NOMO-1 (cell line): ENCODE results near the gene RIPOR3.
"Not testable (repeated sequence)": the region's sequence is repeated elsewhere in the genome, so short reads cannot be mapped to it uniquely, and the experiment has no call there.

ENCODE experiments used
- DNase-seq, 2 experiments: peaks; one replicate each; lab custom pipeline; 2025; ENCODE audit not compliant: unreplicated experiment in 2 of 2; lab: John Stamatoyannopoulos, UW

The RIPOR3 gene

DNA sequence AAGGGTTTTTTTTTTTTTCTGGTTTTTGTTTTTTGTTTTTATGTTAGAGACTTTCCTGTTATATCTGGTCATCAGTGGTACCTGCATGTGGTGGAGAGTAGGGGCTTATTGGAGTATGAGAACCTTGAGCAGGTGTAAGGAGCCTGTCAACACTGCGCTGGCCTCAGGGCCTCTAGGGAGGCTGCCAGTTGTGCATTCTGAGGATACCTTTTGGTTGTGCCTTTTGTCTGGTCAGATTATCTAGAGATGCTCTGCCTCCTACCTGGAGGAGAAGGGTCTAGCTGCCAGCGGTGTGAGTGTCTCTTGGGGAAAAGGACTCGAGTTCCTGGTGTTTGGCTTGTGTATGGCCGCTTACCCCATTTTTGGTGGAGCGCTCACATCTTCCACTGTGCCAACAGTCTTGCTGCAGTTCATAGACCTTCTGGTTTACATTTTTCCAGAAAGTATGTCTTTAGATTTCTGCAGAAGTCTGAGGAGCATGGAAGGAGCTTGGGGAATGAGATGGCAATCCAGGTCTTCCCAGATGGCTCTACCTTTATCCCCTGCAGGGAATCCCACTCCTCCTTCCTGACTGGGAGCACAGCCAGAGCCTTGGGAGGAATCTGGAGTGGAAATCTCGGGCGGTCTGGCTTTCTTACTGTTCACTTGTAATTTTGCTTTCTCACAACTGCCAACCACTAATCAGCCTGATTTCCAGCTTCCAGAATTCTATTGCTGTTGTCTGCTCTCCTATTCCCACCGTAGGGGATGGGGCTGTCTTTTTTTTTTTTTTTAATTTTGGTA lies 131.3 kb downstream of the RIPOR3 start:
- DNase-seq, result no peak

DNA sequence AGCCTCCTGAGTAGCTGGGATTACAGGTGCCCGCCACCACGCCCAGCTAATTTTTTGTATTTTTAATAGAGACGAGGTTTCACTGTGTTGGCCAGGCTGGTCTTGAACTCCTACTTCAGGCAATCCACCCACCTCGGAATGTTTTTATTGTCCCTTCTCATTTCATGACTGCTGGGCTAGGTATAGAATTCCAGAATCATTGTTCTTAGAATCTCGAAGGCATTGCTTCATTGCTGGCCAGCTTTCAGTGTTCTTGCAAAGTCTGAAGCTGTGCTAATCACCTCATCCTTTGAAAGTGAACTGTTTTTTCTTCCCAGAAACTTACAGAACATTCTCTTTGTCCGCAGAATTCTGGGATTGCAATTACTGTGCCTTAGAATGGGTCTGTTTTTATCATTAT lies 132.2 kb downstream of the RIPOR3 start:
- no peak for DNase-seq

DNA sequence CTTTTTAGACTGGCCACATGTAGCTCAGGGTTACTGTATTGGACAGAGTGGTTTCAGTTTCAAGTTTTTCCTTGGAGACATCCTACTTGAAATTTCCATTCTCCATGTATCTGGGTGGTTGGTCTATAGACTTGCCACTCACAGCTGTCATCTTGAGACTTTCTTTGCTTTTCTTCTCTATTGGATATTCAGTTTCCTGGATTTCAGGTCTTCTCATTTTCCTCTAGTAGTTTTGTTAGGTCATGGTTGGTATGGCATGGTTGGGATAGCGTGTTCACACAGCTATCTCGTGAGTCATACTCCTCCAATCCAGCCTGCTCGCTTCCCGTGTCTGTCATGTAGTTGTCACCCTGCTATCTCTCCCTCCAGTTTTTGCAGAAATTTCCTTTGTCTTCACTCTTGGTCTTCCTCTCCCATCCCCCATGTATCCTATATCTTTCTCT lies 132.8 kb downstream of the RIPOR3 start:
- DNase-seq, result no peak

DNA sequence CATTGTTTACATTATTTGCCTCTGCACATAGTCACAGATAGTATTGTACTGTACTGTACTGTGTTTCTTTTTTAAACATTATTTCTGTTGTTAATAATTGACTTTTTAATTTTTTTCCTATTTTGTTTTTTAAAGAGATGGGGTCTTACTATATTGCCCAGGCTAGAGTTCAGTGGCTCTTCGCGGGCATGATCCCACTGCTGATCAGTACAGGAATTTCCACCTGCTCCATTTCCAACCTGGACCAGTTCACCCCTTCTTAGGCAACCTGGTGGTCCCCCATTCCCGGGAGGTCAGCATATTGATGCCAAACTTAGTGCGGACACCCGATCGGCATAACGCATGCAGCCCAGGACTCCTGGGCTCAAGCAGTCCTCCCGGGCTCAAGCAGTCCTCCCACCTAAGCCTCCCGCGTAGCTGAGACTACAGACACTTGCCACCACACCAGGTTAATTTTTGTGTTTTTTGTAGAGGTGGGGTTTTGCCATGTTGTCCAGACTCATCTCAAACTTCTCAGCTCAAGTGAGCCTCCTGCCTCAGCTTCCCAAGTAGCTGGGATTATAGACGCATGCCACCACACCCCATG lies 133.7 kb downstream of the RIPOR3 start:
- no peak for DNase-seq

DNA sequence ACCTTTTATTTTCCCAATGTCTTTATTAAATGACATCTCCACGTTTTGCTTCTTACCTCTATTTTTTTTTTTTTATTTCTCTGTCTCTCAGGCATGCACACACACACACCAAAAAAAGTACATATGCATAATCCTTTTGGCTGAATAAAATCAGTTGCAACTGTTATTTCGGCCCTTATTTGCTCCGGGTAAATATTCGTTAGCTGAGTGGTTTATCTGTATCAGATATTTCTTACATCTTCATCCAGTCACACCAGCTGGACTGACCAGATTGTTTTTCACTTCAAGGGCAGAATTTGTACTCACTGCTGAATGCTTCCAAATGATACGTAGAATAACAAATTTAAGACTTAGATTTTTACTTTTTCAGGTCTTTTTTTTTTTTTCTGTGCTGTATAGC lies 135.7 kb downstream of the RIPOR3 start:
- no peak for DNase-seq

DNA sequence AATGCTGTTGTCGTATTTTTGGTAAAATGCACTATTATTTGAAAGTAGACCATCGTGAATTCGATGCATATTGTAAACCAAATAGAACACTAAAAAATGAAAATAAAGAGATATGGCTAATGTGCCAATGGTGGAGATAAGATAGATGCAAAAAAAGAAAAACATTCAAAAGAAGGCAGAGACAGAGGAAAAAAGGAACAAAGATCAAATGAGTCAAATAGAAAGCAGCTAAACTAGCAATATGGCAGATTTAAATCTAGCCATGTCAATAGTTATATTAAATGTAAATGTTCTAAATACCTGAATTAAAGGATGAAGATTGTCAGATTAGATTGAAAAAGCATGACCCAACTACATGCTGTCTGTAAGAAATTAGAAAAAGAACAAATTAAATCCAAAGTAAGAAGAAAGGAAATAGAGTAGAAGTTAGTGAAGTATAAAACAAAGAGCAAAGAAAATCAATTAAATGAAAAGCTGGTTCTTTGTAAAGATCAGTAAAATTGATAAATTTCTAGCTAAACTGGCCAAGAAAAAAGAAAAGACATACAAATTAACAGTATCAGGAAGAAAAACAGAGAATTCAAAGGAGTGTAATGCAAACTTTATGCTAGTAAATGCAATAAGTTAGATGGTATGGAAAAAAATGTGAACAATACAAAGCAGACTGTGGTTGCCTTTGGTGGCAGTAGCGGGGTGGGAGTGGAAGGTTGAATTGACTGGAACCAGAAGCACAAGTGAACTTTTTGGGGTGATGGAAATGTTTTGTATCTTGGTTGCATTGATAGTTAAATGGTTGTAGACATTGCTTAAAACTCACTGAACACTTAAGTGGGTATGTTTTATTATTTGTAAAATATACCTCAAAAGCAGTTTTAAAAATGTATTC lies 136.4 kb downstream of the RIPOR3 start:
- no peak for DNase-seq

DNA sequence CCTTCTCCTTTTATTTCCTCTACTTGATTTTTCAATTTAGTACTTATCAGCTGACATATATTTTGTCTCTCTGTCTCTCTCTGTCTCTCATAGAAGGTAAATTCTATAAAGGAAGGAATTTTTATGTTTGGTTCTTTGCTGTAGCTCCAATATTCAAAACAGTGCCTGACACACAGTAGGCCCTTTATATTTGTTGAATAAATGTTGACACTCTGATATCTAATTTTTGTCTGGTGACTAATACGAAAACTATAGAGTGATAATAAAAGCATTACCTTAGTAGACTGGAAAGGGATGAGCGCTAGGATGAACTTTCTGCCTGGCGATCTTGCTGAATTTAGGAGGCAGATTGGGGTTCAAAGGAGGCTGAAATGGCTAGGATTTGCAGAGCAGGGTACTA lies 138.4 kb downstream of the RIPOR3 start:
- no peak for DNase-seq

DNA sequence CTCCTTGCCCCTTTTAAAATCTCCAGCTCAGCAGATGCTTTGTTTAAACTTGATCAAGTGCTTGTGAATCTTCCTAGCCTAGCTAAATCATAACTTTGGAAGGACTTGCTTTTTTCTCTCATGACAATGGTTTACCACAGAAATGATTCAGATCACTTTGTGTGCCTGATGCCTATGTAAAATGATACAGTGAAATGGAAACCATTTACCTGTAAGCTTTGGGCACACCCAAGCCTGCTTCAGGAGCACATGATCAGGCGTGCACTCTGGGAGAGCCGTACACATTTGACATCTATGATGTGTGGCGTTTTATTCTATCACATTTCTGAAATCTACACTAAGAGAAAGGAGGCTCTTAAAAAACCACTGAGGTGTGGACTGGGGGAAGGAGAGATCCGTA lies 140.1 kb downstream of the RIPOR3 start:
- DNase-seq, result no peak

DNA sequence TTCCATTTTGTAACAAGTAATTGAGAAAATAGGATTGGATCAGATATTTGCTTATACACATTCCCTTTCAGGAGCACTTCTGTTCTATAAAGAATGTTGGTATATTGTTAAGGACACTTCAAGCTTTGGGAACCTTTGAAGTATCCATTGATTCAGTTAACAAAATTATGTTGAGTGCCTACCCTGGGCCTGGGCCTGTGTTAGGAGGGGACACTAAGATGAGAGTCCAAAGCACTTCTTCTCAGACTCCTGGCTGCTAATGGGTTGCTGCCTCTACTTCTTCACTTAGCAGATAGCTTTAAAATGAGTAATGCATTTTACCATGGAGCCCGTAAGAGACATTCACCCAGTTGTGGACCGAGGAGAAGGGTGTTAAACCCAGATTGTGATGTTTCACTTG lies 140.8 kb downstream of the RIPOR3 start:
- no peak for DNase-seq

DNA sequence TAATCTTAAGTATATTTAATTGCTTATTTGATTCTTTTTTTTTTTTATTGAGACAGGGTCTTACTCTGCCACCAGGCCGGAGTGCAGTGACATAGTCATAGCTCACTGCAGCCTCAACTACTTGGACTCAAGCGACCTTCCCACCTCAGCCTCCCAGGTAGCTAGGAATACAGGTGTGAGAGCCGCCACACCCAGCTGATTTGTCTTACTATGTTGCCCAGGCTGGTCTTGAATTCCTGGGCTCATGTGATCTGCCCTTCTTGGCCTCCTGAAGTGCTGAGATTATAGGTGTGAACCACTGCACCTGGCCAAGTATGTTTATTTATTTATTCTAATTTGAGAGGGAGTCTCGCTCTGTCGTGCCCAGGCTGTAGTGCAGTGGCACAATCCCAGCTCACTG lies 142.9 kb downstream of the RIPOR3 start:
- DNase-seq, result no peak

DNA sequence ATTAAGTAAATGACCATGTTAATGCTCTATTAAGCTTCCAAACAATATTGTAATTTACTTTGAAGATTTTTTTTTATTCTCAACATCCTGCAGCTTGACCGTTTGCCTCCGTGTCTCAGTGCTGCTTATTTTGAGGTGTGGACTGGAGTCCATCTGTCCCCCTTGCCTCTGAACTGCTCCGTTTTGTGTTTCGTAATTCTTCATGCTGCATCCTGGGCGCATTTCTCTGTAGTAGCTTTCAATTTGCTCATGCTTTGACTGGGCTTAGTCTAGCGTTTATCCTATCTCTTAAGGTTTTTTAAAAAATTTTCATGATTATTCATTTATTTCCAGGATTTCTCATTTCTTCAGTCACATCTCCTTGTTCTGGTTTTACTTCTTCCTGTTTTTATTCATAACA lies 143.4 kb downstream of the RIPOR3 start:
- no peak for DNase-seq

DNA sequence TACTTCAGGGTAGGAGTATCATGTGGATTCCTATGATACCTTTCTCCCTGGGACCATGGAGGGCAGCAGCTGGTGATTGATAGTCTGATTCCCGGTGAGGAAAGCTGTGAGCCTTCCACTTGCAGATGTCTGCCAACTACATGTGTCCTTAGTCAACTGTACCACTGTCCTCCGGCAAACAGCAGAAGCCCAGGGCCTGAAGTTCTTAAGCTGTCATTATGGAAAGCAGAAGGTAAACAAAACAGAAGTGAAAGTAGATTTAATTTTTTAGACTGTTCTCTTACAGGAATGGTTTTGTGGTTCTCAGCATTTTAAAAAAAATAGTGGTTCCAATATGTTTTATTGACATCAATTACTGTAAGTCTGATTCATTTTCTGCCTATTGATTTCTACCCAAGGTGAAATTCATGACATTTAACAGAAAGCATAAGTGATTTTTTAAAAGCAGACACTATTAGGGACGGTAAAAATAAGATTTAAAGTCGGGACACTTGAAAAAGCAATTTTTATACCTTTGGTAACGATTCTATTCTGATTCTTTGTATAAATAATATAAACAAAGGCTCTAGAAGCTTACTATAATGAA lies 144.5 kb downstream of the RIPOR3 start:
- peak; percentile 62 to 94 for DNase-seq

DNA sequence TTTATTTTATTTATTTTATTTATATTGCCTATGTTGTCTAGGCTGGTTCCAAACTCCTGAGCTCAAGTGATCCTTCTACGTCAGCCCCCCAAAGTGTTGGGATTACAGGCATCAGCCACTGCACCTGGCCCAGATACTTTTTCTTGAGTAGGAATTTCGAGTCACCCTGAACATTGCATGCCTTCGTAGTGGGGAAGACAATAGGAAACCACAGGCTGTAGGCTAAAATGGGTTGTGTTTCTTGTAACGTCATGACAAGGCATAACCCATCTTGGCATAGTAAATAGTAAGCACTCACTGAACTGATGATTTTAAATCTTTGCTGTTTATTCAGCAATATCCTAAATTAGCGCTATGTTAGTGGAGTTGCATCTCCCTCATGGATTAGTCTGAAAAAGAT lies 146.2 kb downstream of the RIPOR3 start:
- DNase-seq, result no peak

DNA sequence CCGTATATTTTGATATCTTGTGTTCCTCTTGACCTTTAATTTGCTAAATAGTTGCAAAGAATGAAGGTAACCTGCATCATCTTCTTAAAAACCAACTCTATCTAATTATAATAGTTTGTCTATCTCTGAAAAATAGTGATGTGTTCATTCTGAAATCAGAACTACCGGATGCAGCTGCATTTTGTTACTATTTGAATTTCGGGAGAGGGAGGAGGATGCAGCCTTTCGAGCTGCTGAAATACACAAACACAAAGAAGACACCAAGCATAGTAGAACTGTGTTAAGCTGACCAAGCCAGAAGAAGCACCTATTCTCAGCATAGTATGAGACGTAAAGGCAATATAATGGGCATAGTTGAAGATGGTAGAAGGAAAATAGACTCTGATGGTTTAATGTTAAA lies 148.0 kb downstream of the RIPOR3 start:
- no peak for DNase-seq

DNA sequence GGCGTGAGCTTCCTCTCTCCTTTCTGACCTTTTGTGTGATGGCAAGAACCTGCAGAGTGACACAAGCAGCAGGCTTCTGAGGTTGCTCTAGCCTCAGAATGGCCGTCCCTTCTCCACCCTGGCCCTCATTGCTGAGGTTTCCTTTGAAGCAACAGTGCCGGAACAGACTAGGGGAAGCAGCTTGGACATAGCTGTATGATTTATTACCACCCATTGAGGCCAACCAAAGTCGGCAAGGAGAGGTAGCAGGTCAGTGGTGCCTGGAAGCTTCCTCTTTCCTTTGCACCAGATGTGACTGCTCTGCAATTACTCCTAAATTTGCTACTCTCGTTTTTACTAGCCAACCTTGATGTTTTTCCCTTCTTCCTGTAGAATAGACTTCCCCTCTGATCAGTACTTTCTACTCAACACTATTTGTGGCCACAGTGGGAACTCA lies 149.7 kb downstream of the RIPOR3 start:
- peak; percentile 95 to 100 for DNase-seq

DNA sequence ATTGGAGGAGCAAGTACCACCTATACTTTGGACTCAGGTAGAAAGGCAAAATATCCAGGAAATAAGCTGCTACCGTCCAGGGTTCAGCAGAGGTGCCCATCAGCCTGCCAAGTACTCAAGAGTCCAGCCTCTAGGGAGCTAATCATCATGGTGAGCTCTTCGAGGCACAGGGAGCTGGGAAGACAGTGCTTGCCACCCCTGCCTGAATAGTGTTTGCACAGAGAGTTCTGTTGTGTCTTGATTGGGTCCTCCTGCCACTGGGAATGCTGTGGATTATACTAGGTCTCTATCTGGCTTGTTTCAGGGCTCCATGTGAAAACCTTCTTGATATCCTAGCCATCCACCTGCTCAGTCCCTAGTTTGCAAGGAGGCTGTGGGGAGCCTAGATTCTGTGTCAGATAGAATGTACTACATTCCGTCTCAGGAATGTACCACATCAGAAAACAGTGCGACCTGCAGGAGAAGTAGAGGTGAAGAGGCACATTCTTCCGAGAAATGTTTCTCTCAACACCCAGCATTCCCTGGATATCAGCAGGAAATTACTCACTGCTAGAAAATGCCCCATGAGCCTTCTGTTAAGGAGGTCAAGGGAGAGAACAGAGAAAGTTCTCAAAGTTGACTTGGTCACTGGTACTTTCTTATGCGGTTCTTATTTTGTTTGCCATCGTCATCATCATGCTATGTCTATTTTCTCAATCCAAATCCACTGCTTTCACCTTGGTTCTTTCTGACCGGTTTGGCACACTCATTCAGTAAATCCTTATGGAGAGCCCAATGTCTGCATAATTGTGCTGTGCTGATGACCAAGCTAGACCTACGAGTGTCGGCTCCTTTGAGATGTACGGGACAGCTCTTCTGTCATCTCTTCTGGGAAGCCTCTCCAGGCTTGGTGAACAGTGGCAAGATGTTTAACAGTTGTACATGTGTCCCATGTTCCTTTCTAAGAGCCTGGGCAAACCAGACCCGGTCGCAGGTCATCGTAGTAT lies 150.4 kb downstream of the RIPOR3 start:
- no peak for DNase-seq

DNA sequence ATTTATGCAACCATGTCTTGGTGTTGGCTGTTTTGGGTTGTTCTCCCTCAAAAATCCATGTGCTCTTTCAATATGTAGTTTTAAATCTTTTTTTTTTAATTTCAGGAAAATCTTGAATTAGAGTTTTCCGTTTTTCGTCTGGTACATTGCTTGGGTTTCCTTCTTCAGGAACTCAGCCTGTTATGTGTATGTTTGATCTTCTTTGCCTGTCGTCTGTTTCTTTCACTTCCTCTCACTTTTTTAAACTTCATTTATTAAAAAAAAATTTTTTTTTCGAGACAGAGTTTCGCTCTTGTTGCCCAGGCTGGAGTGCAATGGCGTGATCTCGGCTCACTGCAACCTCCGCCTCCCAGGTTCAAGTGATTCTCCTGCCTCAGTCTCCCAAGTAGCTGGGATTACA lies 151.5 kb downstream of the RIPOR3 start:
- not testable (repeated sequence) for DNase-seq

DNA sequence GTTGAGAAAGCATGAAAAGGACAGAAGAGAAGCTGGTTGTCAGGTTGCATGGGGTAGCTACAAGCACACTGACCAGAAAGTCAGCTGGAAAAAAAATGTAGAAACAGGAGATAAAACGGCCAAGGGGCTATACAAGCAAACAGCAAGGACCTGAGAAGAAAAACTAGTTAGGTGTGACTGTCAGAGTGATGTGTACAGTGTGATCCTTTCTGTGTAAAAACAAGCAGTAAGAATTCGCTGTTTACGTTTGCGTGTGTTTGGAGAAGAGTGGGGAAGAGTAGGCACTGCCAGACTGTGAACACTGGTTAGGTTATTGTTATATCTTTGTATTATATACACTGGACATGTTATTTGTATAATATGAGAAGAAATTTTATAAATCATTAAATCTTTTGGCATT lies 153.1 kb downstream of the RIPOR3 start:
- peak in 1 of 2 experiments; percentile 40 for DNase-seq

DNA sequence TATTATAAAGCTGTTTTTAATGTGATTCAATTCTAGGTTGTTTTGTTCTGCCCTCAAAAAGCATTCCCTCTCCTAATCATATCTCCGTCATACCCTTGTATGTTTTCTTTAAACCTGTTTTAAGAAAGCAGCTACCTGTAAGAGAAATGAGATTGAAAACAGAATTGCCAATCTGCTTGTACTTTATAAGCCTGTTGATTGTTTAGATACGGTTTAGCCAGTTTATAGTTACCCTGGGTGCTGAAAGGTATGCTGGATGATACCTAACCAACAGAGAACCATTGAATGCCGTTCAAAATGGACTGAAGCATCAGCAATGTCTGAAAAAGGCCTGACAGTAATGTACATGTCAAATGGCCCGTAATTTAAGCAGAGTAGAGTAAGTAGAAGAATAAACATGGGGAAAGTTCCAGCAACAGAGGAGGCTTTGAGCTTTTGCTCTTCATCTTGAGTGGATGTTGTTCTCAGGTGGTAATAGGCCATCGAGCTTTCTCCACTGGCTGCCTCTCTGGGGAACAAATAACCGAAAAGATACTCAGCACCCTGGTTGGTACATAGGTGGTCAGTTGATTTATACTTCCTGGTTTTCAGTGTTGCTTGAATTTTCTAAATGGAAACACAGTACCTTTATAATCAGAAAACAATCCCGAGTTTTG lies 153.7 kb downstream of the RIPOR3 start:
- DNase-seq, result no peak
